NT2/D1 (cell line): ENCODE measurements around the gene HCFC1R1.

Experiments used
- DNase-seq: peaks from one replicate; pipeline ENCODE4 v3.0.0-alpha.2; 2011; ENCODE audit warnings: low read depth, low spot score
- H3K27me3 ChIP-seq: 2 replicates; pipeline ENCODE4 v1.6.0; 2011; ENCODE audit warnings: mild to moderate bottlenecking; ENCODE audit not compliant: insufficient read length, insufficient read depth
- H3K36me3 ChIP-seq: 2 replicates; pipeline ENCODE4 v1.6.1; 2011; ENCODE audit warnings: mild to moderate bottlenecking, low read length, mixed read lengths; ENCODE audit not compliant: insufficient read depth, insufficient read length
- H3K4me1 ChIP-seq: 2 replicates; pipeline ENCODE4 v1.5.1; 2011; ENCODE audit not compliant: insufficient read depth, insufficient read length
- H3K4me3 ChIP-seq: 2 replicates; pipeline ENCODE4 v1.5.1; 2011; ENCODE audit warnings: low read depth; ENCODE audit not compliant: insufficient read length
- H3K9ac ChIP-seq: 2 replicates; pipeline ENCODE4 v1.6.0; 2011; ENCODE audit warnings: low read depth; ENCODE audit not compliant: insufficient read length
- H3K9me3 ChIP-seq: 2 replicates; pipeline ENCODE4 v1.5.1; 2011; ENCODE audit warnings: mild to moderate bottlenecking, low read length; ENCODE audit not compliant: insufficient read depth
- SUZ12 ChIP-seq: IDR thresholded peaks from 2 replicates; pipeline ENCODE4 v1.6.1; 2011; ENCODE audit not compliant: insufficient read length, insufficient read depth; ENCODE audit errors: extremely low read depth
- YY1 ChIP-seq: IDR thresholded peaks from 2 replicates; pipeline ENCODE4 v1.6.1; 2011; ENCODE audit not compliant: insufficient read length, insufficient read depth
- ZNF274 ChIP-seq: IDR thresholded peaks from 2 replicates; pipeline ENCODE4 v1.6.1; 2011; ENCODE audit warnings: mild to moderate bottlenecking, low read depth, low read length

HCFC1R1 gene

DNA sequence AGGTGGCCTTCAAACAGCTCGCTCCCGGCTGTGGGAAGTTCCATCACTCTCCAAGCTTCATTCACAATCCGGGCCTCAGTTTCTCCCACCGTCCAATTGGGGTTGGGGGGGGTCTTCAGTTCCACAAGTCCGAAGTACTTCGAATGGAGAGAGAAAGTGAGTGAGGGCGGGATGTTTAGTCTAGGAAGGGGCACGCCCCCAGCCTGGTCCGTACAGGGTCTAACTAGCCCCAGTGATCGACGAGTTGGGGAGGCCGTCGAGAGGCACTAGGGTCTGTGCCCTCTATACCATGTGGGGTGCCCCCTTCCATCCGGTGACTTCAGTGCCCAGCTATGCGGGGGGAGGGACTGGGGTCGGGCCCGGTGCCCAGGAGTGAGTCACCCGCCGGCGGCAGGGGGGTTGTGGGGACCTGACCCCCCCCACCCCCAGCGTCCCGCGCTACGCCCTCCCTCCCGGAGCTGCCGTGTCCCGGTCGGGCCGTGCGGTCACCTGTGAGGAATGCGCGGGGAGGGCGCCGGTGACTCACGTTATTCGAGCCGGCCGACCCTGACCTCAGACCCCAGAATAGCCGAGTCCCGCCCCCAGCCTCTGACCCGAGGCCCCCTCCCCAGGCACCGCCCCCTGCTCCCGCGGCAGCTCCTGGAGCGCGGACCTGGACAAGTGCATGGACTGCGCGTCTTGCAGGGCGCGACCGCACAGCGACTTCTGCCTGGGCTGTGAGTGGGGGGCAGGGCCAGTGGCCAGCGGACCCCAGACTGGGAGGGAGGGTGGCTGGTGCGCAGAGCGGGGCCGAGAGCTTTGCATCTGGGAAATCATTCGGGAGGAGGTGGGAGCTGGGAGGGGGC lies 2.9 kb downstream of the HCFC1R1 start:
- no peak for DNase-seq
- H3K4me1 ChIP-seq: peaks cover 6% of the 10 kb centered on the region
- no peaks in the 10 kb centered on the region for H3K9me3 ChIP-seq
- no peaks in the 10 kb centered on the region for H3K27me3 ChIP-seq
- peaks cover 36% of the 10 kb centered on the region for H3K36me3 ChIP-seq
- H3K9ac ChIP-seq: peak overlapping the region; percentile 100
- TF ChIP-seq SUZ12 (no peak), ZNF274 (no peak), YY1 (no peak)
- H3K4me3 ChIP-seq: peak overlapping the region; percentile 97

DNA sequence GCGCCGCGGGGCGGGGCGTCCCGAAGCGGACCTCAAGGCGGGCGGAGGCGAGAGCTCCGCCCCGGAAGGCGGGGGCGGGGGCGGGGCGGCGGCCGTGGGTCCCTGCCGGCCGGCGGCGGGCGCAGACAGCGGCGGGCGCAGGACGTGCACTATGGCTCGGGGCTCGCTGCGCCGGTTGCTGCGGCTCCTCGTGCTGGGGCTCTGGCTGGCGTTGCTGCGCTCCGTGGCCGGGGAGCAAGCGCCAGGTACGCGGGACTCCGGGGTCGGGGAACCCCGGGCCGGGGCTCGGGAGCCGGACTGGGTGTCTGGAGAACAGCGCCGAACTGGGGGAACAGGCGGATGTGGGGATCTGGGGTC lies 3.5 kb downstream of the HCFC1R1 start, which contains the start of gene TNFRSF12A:
Gene TNFRSF12A (plus strand): TSS at position 122 of the 357 bp plus-strand sequence. CDS start 30 bp downstream, at position 152.
- peaks cover 6% of the 10 kb centered on the region for H3K4me1 ChIP-seq
- H3K9me3 ChIP-seq: no peaks in the 10 kb centered on the region
- peak; percentile 77 for DNase-seq
- H3K27me3 ChIP-seq: no peaks in the 10 kb centered on the region
- peaks cover 36% of the 10 kb centered on the region for H3K36me3 ChIP-seq
- peak within 1 kb of the TSS; percentile 97 for H3K4me3 ChIP-seq
- TF ChIP-seq YY1: no peak
- no peak for TF ChIP-seq SUZ12
- TF ChIP-seq ZNF274: no peak
- peak within 1 kb of the TSS; percentile 100 for H3K9ac ChIP-seq

DNA sequence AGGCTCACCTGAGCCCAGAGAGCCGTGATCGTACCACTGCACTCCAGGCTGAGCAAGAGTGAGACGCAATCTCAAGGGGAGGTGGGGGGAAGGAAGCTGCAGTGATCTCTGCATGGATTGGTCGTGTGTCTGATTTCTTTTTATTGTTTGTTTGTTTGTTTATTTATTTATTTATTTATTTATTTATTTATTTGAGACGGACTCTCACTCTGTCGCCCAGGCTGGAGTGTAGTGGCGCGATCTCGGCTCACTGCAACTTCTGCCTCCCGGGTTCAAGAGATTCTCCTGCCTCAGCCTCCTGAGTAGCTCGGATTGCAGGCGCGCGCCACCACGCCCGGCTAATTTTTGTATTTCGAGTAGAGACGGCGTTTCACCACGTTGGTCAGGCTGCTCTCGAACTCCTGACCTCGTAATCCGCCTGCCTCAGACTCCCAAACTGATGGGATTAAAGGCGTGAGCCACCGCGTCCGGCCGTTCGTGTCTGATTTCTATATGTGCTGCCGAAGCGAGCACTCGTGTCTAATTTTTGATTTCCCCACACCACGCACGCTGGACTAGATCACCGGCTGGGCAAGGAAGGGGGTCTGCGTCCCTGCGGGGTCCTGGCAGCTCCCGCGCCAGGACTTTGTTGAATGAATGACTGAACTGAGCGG lies 4.0 kb downstream of the HCFC1R1 start:
- TF ChIP-seq SUZ12 (no peak), ZNF274 (no peak)
- Histone ChIP-seq H3K9me3 (no peaks in the 10 kb centered on the region), H3K27me3 (no peaks in the 10 kb centered on the region), H3K9ac (peak overlapping the region; percentile 75), H3K4me1 (peaks cover 7% of the 10 kb centered on the region), H3K4me3 (peak overlapping the region; percentile 97), H3K36me3 (peaks cover 39% of the 10 kb centered on the region)
- DNase-seq: no peak

DNA sequence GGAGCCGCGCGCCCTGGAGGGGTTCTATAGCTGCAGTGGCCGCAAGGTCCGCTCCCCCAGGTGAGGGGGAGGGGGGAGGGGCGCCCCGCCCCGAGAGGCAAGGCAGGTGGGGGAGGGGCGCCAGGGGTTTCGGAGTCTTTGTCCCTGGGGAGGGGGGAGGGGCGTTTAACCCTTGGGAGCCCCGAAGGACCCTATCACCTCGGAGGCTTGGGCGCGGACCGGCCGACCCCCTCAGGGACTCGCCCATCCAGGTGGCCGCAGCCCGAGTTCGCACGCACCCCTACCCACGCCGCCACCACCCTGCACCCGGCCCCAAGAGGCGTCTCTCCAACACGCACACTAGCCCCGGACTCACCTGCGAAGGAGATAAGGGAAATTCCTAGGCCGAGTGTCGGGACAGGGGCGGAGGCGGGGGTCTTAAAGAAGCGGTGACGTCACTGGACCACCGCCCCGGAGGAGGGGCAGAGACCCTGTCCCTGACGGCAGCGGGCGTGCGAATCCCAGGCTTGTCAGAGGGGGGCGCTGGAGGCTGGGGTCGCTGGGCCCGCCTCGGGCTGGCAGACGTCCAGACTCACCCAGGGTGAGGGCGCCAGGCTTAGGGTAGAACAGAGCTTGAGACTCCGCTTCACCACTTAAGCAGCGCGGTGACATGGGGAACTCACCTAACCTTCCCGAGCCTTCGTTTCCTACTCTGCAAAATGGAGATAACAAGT lies 5.8 kb downstream of the HCFC1R1 start, which contains the start of gene CLDN6:
Gene CLDN6 (minus strand): TSS at position 390 of the 713 bp plus-strand sequence. CDS start 2,162 bp downstream, outside the sequence.
- Histone ChIP-seq H3K27me3 (peaks cover 6% of the 10 kb centered on the region), H3K9ac (peak within 1 kb of the TSS; percentile 96), H3K4me3 (peak within 1 kb of the TSS; percentile 95), H3K36me3 (peaks cover 49% of the 10 kb centered on the region), H3K9me3 (no peaks in the 10 kb centered on the region), H3K4me1 (peaks cover 21% of the 10 kb centered on the region)
- no peak for TF ChIP-seq SUZ12
- no peak for TF ChIP-seq YY1
- no peak for TF ChIP-seq ZNF274
- DNase-seq: peak; percentile 92

DNA sequence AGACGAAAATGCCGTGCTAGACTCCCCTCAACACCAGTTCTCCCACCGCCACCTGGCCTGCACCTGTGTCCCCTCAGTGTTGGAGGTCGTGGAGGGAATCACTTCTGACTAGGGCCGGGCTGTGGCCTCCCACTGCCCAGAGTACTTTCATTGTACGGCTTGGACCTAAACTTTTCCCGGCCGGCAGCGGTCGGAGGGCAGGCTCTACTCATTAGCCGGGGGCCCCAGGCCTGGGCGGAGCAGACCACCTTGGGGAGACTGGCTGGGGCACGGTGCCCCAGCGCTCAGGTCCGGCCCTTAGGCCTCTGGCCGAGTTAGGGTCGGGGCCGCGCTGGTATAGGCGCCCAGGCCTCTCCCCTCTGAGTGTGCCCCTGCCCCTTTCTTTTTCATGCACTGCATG lies 6.4 kb downstream of the HCFC1R1 start:
- peak overlapping the region; percentile 96 for H3K9ac ChIP-seq

DNA sequence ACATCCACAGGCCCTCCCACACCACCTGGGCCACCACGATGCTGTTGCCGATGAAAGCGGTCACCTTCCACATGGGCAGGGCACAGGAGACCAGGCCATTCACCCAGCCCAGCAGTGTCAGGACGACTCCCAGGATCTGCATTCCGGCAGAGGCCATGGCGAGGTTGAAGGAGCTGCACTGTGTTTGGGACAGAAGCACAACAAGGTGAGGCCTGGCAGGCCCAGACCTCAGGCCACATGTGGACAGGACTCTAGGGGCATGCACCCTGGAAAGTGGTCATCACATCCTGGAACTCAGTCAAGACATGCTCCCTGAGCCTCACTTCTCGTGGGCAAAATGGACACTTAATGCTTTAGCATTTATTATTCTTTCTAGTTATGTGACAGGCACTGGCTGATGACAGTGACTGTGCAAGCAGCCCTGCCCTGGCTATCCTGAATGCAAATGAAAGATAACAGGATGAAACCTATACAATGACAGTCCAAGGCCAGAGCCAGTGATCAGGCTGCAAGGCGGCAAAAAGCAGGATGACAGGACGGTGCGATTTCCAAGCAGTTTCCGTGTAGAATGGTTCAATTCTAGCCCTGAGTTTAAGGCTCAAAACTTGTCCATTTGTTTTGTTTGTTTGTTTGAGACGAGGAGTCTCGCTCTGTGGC lies 7.7 kb downstream of the HCFC1R1 start:
- peak overlapping the region; percentile 1 for H3K9ac ChIP-seq
- no peak overlapping the region for H3K4me3 ChIP-seq
- peaks cover 35% of the 10 kb centered on the region for H3K36me3 ChIP-seq
- peaks cover 22% of the 10 kb centered on the region for H3K4me1 ChIP-seq
- H3K9me3 ChIP-seq: no peaks in the 10 kb centered on the region
- DNase-seq: no peak
- TF ChIP-seq ZNF274 (no peak), YY1 (no peak), SUZ12 (no peak)
- peaks cover 20% of the 10 kb centered on the region for H3K27me3 ChIP-seq

More for the DNA sequence above, 6.4 kb downstream of the HCFC1R1 start:
- peaks cover 18% of the 10 kb centered on the region for H3K4me1 ChIP-seq
- H3K9me3 ChIP-seq: no peaks in the 10 kb centered on the region
- DNase-seq: no peak
- TF ChIP-seq YY1 (no peak), SUZ12 (no peak), ZNF274 (no peak)
- peaks cover 11% of the 10 kb centered on the region for H3K27me3 ChIP-seq
- peaks cover 43% of the 10 kb centered on the region for H3K36me3 ChIP-seq
- peak overlapping the region; percentile 95 for H3K4me3 ChIP-seq
